IMR-90 (cell line): ENCODE results near the gene RYK.

ENCODE experiments used
- BHLHE40 ChIP-seq: fragments of 150-350 bp; IDR thresholded peaks from 2 replicates; pipeline ENCODE4 v1.6.1; 2016; ENCODE audit warnings: mild to moderate bottlenecking, low read depth, low read length
- CTCF ChIP-seq: conservative IDR thresholded peaks from 2 replicates; pipeline ENCODE4 v1.5.1; 2012; ENCODE audit warnings: mild to moderate bottlenecking, low read depth, low read length, improper control_type of control experiment
- MAZ ChIP-seq: IDR thresholded peaks from 2 replicates; pipeline ENCODE4 v1.6.1; 2012; ENCODE audit warnings: low read depth, mild to moderate bottlenecking, low read length, improper control_type of control experiment, moderate library complexity, borderline replicate concordance
- MXI1 ChIP-seq: IDR thresholded peaks from 2 replicates; pipeline ENCODE4 v1.6.1; 2012; ENCODE audit warnings: low read depth, mild to moderate bottlenecking, low read length, moderate library complexity, borderline replicate concordance
- POLR2A ChIP-seq: IDR thresholded peaks from 2 replicates; pipeline ENCODE4 v1.6.1; 2012; ENCODE audit warnings: mild to moderate bottlenecking, low read depth, low read length
- RAD21 ChIP-seq: IDR thresholded peaks from 2 replicates; pipeline ENCODE4 v1.6.1; 2012; ENCODE audit warnings: low read length, improper control_type of control experiment
- RFX5 ChIP-seq: IDR thresholded peaks from 2 replicates; pipeline ENCODE4 v1.8.0; 2012; ENCODE audit warnings: low read depth, mild to moderate bottlenecking, low read length, moderate library complexity
- SMC3 ChIP-seq: fragments of 150-350 bp; IDR thresholded peaks from 2 replicates; pipeline ENCODE4 v1.6.1; 2016; ENCODE audit warnings: low read depth, mild to moderate bottlenecking, antibody characterized with exemption, low read length, moderate library complexity

DNA sequence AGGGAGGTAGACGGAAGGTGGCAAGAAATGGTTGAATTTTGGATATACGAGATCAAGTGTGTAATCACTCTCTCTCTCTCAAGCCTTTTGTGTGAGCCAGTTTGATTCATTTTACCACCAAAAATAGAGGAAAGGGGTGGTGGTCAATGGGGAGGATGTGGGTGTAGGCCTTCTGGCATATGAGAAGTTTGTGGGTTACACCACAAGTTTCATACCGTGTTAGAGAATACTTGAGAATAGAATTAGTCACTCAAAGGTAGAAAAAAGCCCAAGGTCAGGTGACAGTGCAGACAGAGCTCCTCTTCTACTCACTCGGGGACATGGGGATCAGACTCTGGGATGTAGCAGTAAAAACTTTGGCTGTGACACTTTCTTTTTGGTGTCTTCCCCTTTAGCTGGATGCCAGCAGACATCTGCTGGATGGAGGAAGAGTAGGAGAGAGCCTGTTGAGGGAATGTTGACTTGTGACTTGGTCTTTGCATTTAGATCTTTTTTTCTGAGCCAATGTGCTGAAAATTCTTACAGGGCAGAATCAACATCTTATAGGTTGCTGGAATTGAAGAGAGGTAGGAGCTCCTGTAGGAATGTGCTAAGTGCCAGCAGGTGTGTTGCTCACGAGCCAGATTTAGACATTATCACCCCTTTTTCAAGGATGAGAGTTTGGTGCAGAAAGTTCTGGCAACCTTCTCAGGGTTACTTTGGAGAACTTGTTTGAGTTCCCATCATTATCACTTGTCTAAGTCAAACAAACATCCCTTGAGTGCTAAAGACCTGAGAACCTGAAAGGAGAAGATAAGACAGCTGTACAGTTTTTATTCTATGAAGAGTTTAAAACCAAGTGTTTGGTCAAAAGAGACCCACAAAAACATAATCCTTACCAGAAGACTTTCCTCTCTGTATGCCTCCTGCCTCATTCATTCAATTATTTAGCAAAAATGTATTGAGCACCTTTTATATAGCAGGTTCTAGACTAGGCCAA, 43.9 kb upstream of the RYK start:
- TF ChIP-seq CTCF (no peak), MAZ (no peak), POLR2A (no peak), RFX5 (no peak), BHLHE40 (no peak), RAD21 (no peak), MXI1 (no peak), SMC3 (no peak)
